Heart left ventricle (tissue), 13 donors: ENCODE results near the gene ANKRD37.

Experiments used
- CTCF ChIP-seq, 12 donors: fragments of 200-600 bp; sonication (generic) in 4 of 12; IDR thresholded peaks; one replicate each; pipeline versions ENCODE4 v1.5.0 to v1.8.0; 2018 to 2022; ENCODE audit warnings: antibody characterized with exemption in 12 of 12, mild to moderate bottlenecking in 5 of 12
- POLR2A ChIP-seq, 2 donors: fragments of 450-650 bp; IDR thresholded peaks; one replicate each; pipeline ENCODE4 v1.6.1; 2017; ENCODE audit warnings: antibody characterized with exemption in 2 of 2, mild to moderate bottlenecking in 2 of 2, moderate library complexity in 2 of 2
- donor health status: ischemic (EF 13 %, LVEDD 7.1; RV severe dilation, severe dysfunction).
- donor health status: DM: no; HTN: yes; CAD: no.
- donor health status: DM: no; HTN: no; CAD: no.
- donor health status: ischemic (EF 25% LVEDD 6.9; RV normal size, moderate dysfunction).
- donor health status: ischemic (EF 25% LVEDD 5.7; RV mildly dilated, moderate dysfunction).
- donor health status: ischemic (EF 35%, LVEDD 5.7; RV mildly dilated, moderate dysfunction).
- donor health status: nonischemic (EF 11% LVEDD 7.7; RV severe dilation, severe dysfunction).
- donor health status: DM: yes; HTN: yes; CAD: no.
- donor health status: PGD.
- donor health status: ischemic (EF 29% LVEDD 5.4; RV normal size, mild dysfunction).
- donor health status: nonischemic (EF 23%, LVEDD 6.1; RV moderate dilation, normal function).

- TF ChIP-seq CTCF (IDR thresholded peaks at IDR 0.05) (no peak), POLR2A (IDR thresholded peaks at IDR 0.05) (no peak)
Observed at GRCh38 chr4:185412412-185412811, 15.8 kb downstream of the ANKRD37 start.
